Neutrophil (primary cell): ENCODE measurements around the gene VSTM4.

Source experiments
- H3K27ac ChIP-seq: fragments of 200-600 bp; sonication (generic); 2 replicates; pipeline ENCODE4 v1.5.1; 2016; ENCODE audit warnings: mild to moderate bottlenecking, moderate library complexity
- H3K27me3 ChIP-seq: fragments of 200-600 bp; sonication (generic); 2 replicates; pipeline ENCODE4 v1.6.0; 2016; ENCODE audit warnings: mild to moderate bottlenecking
- H3K36me3 ChIP-seq: fragments of 200-600 bp; sonication (generic); 2 replicates; pipeline ENCODE4 v1.5.1; 2017
- H3K4me1 ChIP-seq, 2 experiments: fragments of 200-600 bp in 1 of 2; sonication (generic) in 1 of 2; 1 replicate in 1 of 2; 2 replicates in 1 of 2; pipeline versions ENCODE4 v1.5.1 to v1.6.1; 2013 to 2016; ENCODE audit warnings: low read depth in 1 of 2, low read length in 1 of 2, mild to moderate bottlenecking in 1 of 2, moderate library complexity in 1 of 2; ENCODE audit not compliant: control insufficient read depth in 1 of 2, insufficient read depth in 1 of 2
- H3K4me3 ChIP-seq, 2 experiments: fragments of 200-600 bp in 1 of 2; sonication (generic) in 1 of 2; 1 replicate in 1 of 2; 2 replicates in 1 of 2; pipeline ENCODE4 v1.5.1; 2013 to 2016; ENCODE audit warnings: low read depth in 1 of 2, low read length in 1 of 2, mild to moderate bottlenecking in 1 of 2, moderate library complexity in 1 of 2
- H3K9me3 ChIP-seq: fragments of 200-600 bp; sonication (generic); 2 replicates; pipeline ENCODE4 v1.5.1; 2016
- CTCF ChIP-seq: fragments of 200-600 bp; sonication (generic); IDR thresholded peaks from 2 replicates; pipeline ENCODE4 v1.5.1; 2016; ENCODE audit warnings: antibody characterized with exemption

The VSTM4 gene

DNA sequence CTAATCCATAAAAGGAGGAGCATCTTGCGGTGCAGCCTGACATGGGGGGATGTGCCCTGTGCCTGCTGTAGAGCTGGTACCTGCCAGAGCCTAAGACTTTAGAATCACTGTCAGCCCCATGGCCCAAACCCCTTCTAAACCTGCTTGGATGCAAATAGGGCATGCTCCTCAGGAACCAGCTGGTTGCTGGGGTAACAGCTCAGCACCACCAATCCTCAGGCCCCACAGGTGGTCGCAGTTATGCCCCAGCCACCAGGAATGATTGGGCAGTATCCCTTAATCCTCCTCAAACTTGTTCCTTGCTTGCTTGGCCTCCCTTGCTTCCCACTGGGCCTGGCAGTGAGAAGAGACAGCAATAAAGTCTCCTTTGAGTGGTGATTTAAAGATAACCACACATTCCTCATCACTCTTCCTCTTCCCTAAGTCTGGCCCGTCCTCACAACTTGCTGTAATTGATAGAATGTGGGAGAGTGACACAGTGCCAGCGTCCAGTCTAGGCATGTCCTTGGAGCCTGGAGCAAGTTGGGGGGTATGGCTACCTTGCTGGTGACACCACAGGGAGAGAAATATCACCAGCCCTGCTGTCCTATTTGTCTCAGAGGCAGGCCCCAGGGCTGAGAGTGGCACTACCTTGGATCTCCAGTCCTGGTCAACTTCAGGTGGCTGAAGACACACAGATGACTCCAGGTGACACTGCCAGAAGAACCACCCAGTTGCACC is 43.0 kb downstream of the VSTM4 start:
- H3K4me1 ChIP-seq = no peaks in the 10 kb centered on the region
- H3K4me3 ChIP-seq = no peak overlapping the region
- no peaks in the 10 kb centered on the region for H3K9me3 ChIP-seq
- H3K36me3 ChIP-seq = no peaks in the 10 kb centered on the region
- no peak overlapping the region for H3K27ac ChIP-seq
- TF ChIP-seq CTCF = no peak
- H3K27me3 ChIP-seq = peaks cover 9% of the 10 kb centered on the region

- Histone ChIP-seq H3K36me3 (no peaks in the 10 kb centered on the region), H3K9me3 (no peaks in the 10 kb centered on the region), H3K27me3 (no peaks in the 10 kb centered on the region), H3K4me1 (no peaks in the 10 kb centered on the region), H3K27ac (no peak overlapping the region), H3K4me3 (no peak overlapping the region)
- no peak for TF ChIP-seq CTCF
Observed at GRCh38 chr10:49071160-49071761, 44.1 kb downstream of the VSTM4 start.

- H3K4me1 ChIP-seq = no peaks in the 10 kb centered on the region
- H3K36me3 ChIP-seq = no peaks in the 10 kb centered on the region
- no peak overlapping the region for H3K27ac ChIP-seq
- H3K27me3 ChIP-seq = no peaks in the 10 kb centered on the region
- TF ChIP-seq CTCF = no peak
- H3K9me3 ChIP-seq = no peaks in the 10 kb centered on the region
- no peak overlapping the region for H3K4me3 ChIP-seq
Observed at GRCh38 chr10:49070701-49071100, 44.6 kb downstream of the VSTM4 start.

DNA sequence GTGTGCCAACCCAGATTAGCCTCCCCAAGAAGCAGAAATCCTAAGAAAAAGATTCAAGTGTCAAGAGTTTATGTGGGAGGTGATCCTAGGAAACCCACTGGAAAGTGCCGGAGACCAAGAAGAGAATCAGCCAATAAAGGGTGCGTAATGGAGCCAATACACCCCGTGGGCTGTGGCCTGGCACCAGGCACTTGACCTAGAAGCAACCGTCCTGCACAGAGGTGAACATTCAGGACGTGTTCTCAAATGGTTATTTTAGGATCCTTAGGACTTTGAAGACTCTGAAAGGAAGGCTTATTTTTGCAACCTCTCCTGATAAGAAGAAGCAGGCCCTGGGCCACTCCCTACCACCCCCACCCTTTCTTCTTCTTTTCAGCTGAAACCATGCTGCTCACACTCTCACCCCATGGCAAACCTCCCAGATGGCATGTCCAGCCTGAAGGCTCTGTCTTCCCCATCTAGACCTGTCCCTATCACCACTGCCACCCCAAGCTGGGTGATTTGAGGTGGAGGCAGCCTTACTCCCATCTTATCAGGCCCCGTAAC is 46.6 kb downstream of the VSTM4 start:
- TF ChIP-seq CTCF = no peak
- no peaks in the 10 kb centered on the region for H3K27me3 ChIP-seq
- H3K4me3 ChIP-seq = no peak overlapping the region
- H3K36me3 ChIP-seq = no peaks in the 10 kb centered on the region
- H3K27ac ChIP-seq = no peak overlapping the region
- H3K4me1 ChIP-seq = no peaks in the 10 kb centered on the region
- H3K9me3 ChIP-seq = no peaks in the 10 kb centered on the region

DNA sequence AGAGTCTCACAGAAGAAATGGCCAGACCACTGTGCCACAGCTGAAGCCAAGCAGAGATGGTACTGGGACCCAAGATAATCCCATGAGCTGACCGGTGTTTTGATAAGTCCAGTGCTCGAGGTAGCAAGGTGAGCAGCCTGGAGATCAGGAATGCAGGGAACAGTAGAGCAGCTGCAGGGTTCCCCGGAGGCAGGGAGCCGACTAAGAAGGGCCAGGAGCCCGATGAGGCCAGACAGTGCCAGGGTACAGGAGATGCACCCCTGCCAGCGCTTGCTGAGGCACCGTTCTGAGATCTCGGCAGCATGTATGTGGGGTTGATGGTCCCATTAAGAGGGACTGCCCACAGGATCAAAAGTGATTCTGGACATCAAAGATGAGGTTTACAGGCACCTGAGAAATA is 47.1 kb downstream of the VSTM4 start:
- no peak for TF ChIP-seq CTCF
- H3K4me3 ChIP-seq = no peak overlapping the region

More for the DNA sequence above, 47.1 kb downstream of the VSTM4 start:
- Histone ChIP-seq H3K27me3 (no peaks in the 10 kb centered on the region), H3K9me3 (no peaks in the 10 kb centered on the region), H3K4me1 (no peaks in the 10 kb centered on the region), H3K36me3 (no peaks in the 10 kb centered on the region), H3K27ac (no peak overlapping the region)
